Adipocyte (in vitro differentiated cells): Measurements from ENCODE around the gene AMTN.

ENCODE experiments used
- DNase-seq: peaks from one replicate; pipeline ENCODE4 v3.0.0-alpha.2; 2015; ENCODE audit warnings: low read depth
- H3K27me3 ChIP-seq: replicated peaks from 2 replicates; pipeline ENCODE4 v1.7.0; 2013; ENCODE audit warnings: mild to moderate bottlenecking, low read length, moderate library complexity; ENCODE audit not compliant: control insufficient read depth, insufficient read depth
- H3K36me3 ChIP-seq: 2 replicates; pipeline ENCODE4 v1.7.0; 2013; ENCODE audit warnings: low read length, mild to moderate bottlenecking, moderate library complexity; ENCODE audit not compliant: control insufficient read depth, insufficient read depth, severe bottlenecking
- H3K4me1 ChIP-seq: 2 replicates; pipeline ENCODE4 v1.7.0; 2013; ENCODE audit warnings: mild to moderate bottlenecking, low read length, moderate library complexity; ENCODE audit not compliant: control insufficient read depth, insufficient read depth
- H3K4me3 ChIP-seq: 2 replicates; pipeline ENCODE4 v1.7.0; 2013; ENCODE audit warnings: mild to moderate bottlenecking, low read length, moderate library complexity
- H3K9ac ChIP-seq: 2 replicates; pipeline ENCODE4 v1.7.0; 2013; ENCODE audit warnings: mild to moderate bottlenecking, low read length, moderate library complexity
- H3K9me3 ChIP-seq: 2 replicates; pipeline ENCODE4 v1.7.0; 2013; ENCODE audit warnings: mild to moderate bottlenecking, low read length, moderate library complexity; ENCODE audit not compliant: control insufficient read depth

Gene AMTN

DNA sequence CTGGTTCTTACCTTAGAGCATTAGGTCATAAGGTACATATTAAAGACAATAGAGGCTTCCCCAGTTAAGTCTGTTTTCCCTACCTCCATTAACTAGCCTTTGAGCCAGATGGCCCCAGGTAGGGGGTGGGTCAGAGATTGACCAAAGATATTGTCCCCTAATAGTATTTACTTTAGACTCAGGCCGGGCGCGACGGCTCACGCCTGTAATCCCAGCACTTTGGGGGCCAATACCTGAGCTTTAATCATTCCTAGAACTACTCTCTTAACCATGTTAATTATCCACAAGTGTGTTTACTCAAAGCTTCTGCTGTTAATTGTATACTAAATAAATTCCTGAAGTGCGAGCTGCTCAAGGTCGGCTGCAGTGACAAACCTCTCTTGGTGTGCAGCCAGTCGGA lies 45.7 kb downstream of the AMTN start:
- no peaks in the 10 kb centered on the region for H3K4me1 ChIP-seq
- no peaks in the 10 kb centered on the region for H3K27me3 ChIP-seq
- H3K9ac ChIP-seq = no peak overlapping the region
- no peaks in the 10 kb centered on the region for H3K9me3 ChIP-seq
- no peak overlapping the region for H3K4me3 ChIP-seq
- DNase-seq = no peak
- H3K36me3 ChIP-seq = no peaks in the 10 kb centered on the region

DNA sequence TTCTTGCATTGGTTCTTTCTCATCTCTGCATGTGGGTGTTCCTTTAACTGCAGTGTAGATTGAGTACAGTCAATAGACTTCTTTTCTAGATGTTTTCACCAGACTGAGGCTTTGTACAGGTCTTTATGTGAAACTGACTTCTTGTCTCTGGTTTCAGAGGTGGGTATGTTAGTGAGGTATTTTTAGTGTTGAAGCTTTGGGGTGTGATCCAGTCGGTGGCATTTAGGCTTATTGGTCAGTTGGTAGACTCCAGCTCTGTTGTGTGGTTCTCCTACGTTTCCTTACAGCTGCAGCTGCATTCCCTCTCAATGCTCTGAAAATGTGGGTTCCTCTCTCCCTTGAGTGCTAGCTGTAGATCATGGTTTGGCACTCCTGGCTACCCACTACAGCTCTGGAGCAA lies 52.4 kb downstream of the AMTN start:
- no peak overlapping the region for H3K9ac ChIP-seq
- no peaks in the 10 kb centered on the region for H3K36me3 ChIP-seq
- H3K9me3 ChIP-seq = peaks cover 16% of the 10 kb centered on the region
- H3K4me1 ChIP-seq = no peaks in the 10 kb centered on the region
- DNase-seq = no peak
- no peak overlapping the region for H3K4me3 ChIP-seq
- H3K27me3 ChIP-seq = no peaks in the 10 kb centered on the region

DNA sequence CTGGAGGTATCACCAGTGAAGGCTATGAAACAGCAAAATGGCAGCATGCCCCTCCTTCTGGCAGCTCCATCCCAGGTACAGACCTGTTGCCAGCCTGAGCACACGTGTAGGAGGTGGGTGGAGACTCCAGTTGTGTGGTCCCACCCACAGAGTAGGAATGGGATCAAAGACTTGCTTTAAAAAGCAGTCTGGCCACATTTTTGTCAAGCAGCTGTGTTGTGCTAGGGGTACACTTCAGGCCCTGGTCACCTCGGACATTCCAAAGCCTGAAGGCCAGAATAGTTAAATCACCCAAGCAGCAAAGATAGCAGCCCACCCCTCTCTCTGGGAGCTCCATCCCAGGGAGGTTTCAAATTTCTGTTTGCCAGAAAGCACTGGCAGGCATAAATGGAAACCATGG lies 53.4 kb downstream of the AMTN start:
- Histone ChIP-seq H3K4me1 (no peaks in the 10 kb centered on the region), H3K9ac (no peak overlapping the region), H3K36me3 (no peaks in the 10 kb centered on the region), H3K9me3 (peaks cover 22% of the 10 kb centered on the region), H3K4me3 (no peak overlapping the region), H3K27me3 (no peaks in the 10 kb centered on the region)
- no peak for DNase-seq

DNA sequence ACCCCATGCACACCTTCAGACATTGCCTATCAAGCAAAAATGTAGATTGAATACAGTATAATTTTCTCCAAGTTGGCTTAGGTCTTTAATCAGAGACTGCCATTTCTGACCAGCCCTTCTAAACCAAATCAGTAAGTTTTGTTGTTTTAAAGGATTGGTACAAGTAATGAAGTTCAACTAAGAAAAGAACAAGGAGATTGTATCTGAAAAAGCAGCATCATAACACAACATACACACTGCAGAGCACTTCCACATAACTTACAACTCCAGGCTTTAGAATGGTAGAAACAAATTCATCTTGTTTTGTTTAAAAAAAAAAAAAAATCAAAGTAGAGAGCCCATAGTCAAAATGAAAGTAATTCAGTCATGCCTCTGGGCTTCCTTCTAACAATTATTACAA lies 57.6 kb downstream of the AMTN start:
- Histone ChIP-seq H3K27me3 (peaks cover 3% of the 10 kb centered on the region), H3K9me3 (peaks cover 10% of the 10 kb centered on the region), H3K4me3 (no peak overlapping the region), H3K4me1 (no peaks in the 10 kb centered on the region), H3K9ac (no peak overlapping the region), H3K36me3 (no peaks in the 10 kb centered on the region)
- no peak for DNase-seq

DNA sequence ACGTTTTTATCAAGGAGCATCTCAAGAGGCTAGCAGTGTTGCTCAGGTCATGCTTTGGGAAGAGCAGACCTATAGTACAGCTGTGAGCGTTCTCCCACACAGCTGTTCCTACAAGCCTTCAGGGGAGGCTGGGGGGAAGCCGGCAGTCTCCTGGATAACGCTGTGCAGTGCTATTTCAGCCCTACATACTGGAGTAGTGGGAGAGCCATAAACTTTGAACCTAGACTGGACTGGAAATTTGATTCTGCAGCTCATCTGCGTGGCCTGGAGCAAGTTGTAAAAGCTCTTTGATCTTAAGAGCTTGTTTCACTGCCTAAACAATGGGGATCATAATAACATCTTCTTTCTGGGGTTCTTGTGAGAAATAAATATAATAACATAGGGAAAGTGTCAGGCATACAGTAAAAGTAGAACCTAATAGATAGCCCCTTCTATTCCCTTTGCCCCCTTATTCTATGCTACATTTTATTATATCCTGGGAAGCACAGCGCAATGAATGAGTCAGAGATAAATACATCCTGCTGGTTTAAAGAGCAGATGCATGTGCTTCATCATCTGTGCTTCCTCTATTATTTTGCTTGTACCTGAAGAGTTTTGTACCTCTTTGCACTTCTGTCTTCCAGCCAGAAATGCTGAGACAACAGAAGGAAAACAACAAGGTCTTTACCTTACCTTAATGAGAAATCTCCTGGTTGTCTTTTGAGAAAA lies 59.0 kb downstream of the AMTN start:
- Histone ChIP-seq H3K27me3 (peaks cover 3% of the 10 kb centered on the region), H3K4me1 (no peaks in the 10 kb centered on the region), H3K4me3 (no peak overlapping the region), H3K36me3 (no peaks in the 10 kb centered on the region), H3K9me3 (peaks cover 10% of the 10 kb centered on the region), H3K9ac (no peak overlapping the region)
- DNase-seq = no peak

DNA sequence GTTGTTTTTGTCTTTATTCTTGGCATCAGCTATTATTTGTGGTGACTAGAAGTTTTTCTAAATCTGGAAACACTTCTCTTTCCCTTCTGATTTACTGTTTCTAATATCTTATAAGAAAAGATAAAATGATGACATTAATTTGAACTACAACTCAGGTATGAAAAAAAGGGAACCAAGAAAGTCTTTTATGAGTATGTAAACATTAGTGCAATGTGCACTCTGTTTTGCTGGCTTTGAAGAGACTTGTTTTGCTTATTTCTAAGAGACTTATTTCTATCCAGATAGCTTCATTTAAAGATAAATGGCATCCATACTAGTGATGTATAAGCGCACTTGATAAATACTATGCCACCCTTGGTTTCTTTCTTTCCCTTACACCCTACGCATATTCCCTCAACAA lies 63.6 kb downstream of the AMTN start:
- Histone ChIP-seq H3K4me1 (no peaks in the 10 kb centered on the region), H3K9ac (no peak overlapping the region), H3K36me3 (no peaks in the 10 kb centered on the region), H3K9me3 (peaks cover 3% of the 10 kb centered on the region), H3K27me3 (peaks cover 3% of the 10 kb centered on the region), H3K4me3 (no peak overlapping the region)
- no peak for DNase-seq
